ENCODE measurements around the gene TRMU. TPM values are rescaled to one million over a fixed set of nuclear protein-coding genes. Genes with fewer than 3 reads are reported as not detected.

TRMU gene
- total and polyA plus RNA-seq, 2 of the 4 experiments (the other 2 are of a cell fraction): 19.0 to 36.4 TPM

DNA sequence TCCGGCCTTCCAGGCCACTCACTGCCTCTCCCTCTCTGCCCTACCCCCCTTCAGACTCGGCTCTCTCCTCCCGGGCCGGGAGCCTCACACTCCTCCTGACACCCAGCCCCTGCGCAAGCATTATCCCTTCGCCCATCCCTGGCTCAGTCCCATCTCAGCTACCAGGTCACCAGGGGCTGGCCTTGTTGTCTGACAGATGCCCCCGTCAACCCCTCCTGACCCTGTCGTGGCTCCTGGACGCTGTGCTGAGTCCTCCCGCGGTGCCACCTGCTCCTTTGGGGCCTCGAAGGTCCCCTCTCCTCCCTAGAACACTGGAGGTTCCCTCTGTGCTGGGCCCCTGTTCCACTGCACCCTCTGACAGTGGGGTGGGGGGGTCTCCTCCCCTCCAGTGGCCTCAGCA, 32.9 kb downstream of the TRMU start:
- Histone ChIP-seq H3K9ac (ENCODE audit: low read depth, low read length) (no peak overlapping the region), H3K9me3 (ENCODE audit: control insufficient read depth, insufficient read depth, low read length) (no peaks in the 10 kb centered on the region), H3K36me3 (ENCODE audit: control insufficient read depth, insufficient read depth, low read length) (no peaks in the 10 kb centered on the region), H2AFZ (replicated peaks; ENCODE audit: low read length, poor library complexity) (no peak overlapping the region), H4K8ac (ENCODE audit: low read depth in 2 of 2, low read length in 2 of 2) (no peak overlapping the region), H3K14ac (replicated peaks; ENCODE audit: low read depth, low read length) (no peak overlapping the region), H3K27ac (ENCODE audit: insufficient read depth, low read length) (no peak overlapping the region), H2BK120ac (ENCODE audit: low read depth, low read length) (no peak overlapping the region), H2BK5ac (ENCODE audit: low read depth, low read length, poor library complexity, severe bottlenecking) (no peak overlapping the region), H3K79me1 (ENCODE audit: low read depth in 1 of 2, low read length in 2 of 2) (no peaks in the 10 kb centered on the region), H2AK9ac (replicated peaks; ENCODE audit: low read depth, low read length, poor library complexity) (no peak overlapping the region), H3K27me3 (ENCODE audit: control insufficient read depth, insufficient read depth, low read length) (peaks cover 13% of the 10 kb centered on the region; the same call in 1 of the 2 replicates), H3K4me1 (ENCODE audit: control insufficient read depth, insufficient read depth, low read length) (no peaks in the 10 kb centered on the region), H2BK15ac (ENCODE audit: low read depth, low read length) (no peak overlapping the region), H3K4me2 (ENCODE audit: low read depth, low read length) (no peak overlapping the region), H2BK20ac (ENCODE audit: low read depth, low read length) (no peak overlapping the region), H3K56ac (ENCODE audit: extremely low read depth, insufficient read depth, low read length) (no peak overlapping the region), H3K9me1 (ENCODE audit: insufficient read depth, low read length) (no peaks in the 10 kb centered on the region; the same call in 1 of the 2 replicates), H3K18ac (ENCODE audit: low read depth, low read length) (no peak overlapping the region), H4K91ac (ENCODE audit: insufficient read depth, low read depth, low read length) (no peak overlapping the region), H3K23ac (ENCODE audit: low read depth, low read length) (no peak overlapping the region), H3K4ac (ENCODE audit: low read depth, low read length) (no peak overlapping the region), H4K5ac (ENCODE audit: low read depth, low read length) (no peak overlapping the region), H4K20me1 (ENCODE audit: insufficient read depth, low read length) (no peaks in the 10 kb centered on the region), H3K4me3 (ENCODE audit: insufficient read depth, low read depth, low read length) (no peak overlapping the region), H2AK5ac (ENCODE audit: low read depth, low read length) (no peak overlapping the region)
- TF ChIP-seq, protein P1, sequence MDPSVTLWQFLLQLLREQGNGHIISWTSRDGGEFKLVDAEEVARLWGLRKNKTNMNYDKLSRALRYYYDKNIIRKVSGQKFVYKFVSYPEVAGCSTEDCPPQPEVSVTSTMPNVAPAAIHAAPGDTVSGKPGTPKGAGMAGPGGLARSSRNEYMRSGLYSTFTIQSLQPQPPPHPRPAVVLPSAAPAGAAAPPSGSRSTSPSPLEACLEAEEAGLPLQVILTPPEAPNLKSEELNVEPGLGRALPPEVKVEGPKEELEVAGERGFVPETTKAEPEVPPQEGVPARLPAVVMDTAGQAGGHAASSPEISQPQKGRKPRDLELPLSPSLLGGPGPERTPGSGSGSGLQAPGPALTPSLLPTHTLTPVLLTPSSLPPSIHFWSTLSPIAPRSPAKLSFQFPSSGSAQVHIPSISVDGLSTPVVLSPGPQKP (IDR thresholded peaks at IDR 0.05; ENCODE audit: borderline replicate concordance, low read depth, low read length): no peak
- TF ChIP-seq RAD21 (IDR thresholded peaks at IDR 0.05; ENCODE audit: low read length): no peak
- no peak for TF ChIP-seq MXI1 (IDR thresholded peaks at IDR 0.05; ENCODE audit: borderline replicate concordance, low read depth, low read length)
- no peak for TF ChIP-seq FOS (IDR thresholded peaks at IDR 0.05; ENCODE audit: low read depth, low read length)
- TF ChIP-seq USF2 (IDR thresholded peaks at IDR 0.05; ENCODE audit: low read depth, low read length): no peak
- TF ChIP-seq POLR2A (IDR thresholded peaks at IDR 0.05; ENCODE audit: low read depth, low read length): no peak
- TF ChIP-seq NFE2L2 (IDR thresholded peaks at IDR 0.05; ENCODE audit: low read depth, low read length): no peak
- no peak for TF ChIP-seq RCOR1 (IDR thresholded peaks at IDR 0.05; ENCODE audit: insufficient replicate concordance, low read length)
- TF ChIP-seq RFX5 (IDR thresholded peaks at IDR 0.05; ENCODE audit: low read depth, low read length): no peak
- no peak for TF ChIP-seq MAZ (IDR thresholded peaks at IDR 0.05; ENCODE audit: borderline replicate concordance, low read depth, low read length)
- 54% methylated on average over 4 of the region's 12 CpGs; no CpG with 5 or more reads in 1 of the 2 experiments for WGBS, 2 experiments (ENCODE audit: extremely low coverage in 2 of 2, insufficient read length in 1 of 2)
- CTCF ChIA-PET: interaction anchor here (0.6 to 2.1 kb wide), 7 partner anchors 10 to 180 kb away, joined by 3 to 26 read pairs (median 5); partner anchors contain the start of gene CELSR1
- dilution Hi-C loops (cut with HindIII; ENCODE audit: low sequenced_read_pairs, unreplicated experiment) (no loop called here), intact Hi-C loops (cut with micrococcal nuclease) (no loop called here), in situ Hi-C loops (cut with MboI; ENCODE audit: low sequenced_read_pairs) (loop anchor here (5.0 kb wide), 1 partner anchor 174 kb away; no protein-coding TSS in a partner anchor)
- no TSS peak for BruUV-seq (replicated peaks)
- POLR2A ChIA-PET (ENCODE audit: unreplicated experiment): no interaction called here
- no peak for DNase-seq
- no peak for ATAC-seq (ENCODE audit: low read depth)
